GM18499 (cell line): ENCODE measurements around the gene HNMT.

Source experiments
- ATAC-seq: cut with Tn5 transposase; IDR thresholded peaks from one replicate; pipeline ENCODE4 v1.9.1; 2021; ENCODE audit warnings: moderate number of reproducible peaks; ENCODE audit not compliant: insufficient read depth, unreplicated experiment

HNMT gene

GRCh38 chr2:137944714-137945113 lies 19.6 kb upstream of the HNMT start:
- ATAC-seq = no peak

GRCh38 chr2:137945229-137945628 lies 19.0 kb upstream of the HNMT start:
- no peak for ATAC-seq

DNA sequence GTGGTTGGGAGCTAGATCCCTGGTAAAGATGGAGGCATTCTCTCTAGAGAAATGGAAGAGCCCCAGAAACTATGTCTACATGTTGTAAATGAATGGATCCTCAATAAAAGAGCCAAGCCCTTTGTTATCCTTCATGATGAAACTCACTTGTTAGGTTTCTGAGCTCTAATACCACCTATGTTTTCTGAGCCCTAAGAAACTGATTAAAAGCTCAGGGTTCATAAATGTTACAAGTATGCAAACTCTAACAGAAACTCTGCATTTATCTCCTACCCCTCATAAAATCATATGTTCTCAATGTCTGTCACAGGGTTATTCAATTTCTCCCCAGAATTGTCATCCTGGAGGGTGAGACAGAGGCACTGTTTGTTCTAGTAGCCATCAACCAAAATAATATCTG lies 18.0 kb upstream of the HNMT start:
- ATAC-seq = no peak

- ATAC-seq = no peak
Observed at GRCh38 chr2:137947032-137947727, 17.1 kb upstream of the HNMT start.

DNA sequence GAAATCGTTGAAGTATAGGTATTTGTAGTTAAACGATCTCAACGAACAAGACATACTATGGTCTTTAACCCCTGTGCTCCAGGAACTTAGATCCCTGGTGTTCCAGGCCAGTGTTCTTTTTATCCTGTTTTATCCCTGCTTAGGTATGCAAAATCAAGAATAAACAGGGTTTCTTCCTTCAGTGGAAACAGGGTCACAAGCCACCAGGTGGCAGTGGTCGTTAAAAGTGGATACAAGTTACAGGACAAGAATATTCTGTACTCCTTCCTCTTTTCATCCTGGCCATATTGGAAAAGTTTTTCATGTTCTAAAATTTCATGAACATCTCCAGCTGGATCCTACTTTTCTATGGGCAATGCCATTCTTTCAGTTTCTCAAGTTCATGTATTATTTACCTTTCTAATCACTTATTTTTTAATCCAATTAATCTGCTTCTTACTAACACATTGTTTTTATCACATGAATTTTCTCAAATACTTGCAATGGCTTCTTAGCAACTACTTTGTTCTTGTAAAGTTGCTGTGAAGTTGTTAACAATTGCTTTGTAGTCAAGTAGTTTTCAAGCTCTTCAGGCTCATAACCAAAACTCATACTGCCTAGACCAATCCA lies 16.4 kb upstream of the HNMT start:
- ATAC-seq = no peak

DNA sequence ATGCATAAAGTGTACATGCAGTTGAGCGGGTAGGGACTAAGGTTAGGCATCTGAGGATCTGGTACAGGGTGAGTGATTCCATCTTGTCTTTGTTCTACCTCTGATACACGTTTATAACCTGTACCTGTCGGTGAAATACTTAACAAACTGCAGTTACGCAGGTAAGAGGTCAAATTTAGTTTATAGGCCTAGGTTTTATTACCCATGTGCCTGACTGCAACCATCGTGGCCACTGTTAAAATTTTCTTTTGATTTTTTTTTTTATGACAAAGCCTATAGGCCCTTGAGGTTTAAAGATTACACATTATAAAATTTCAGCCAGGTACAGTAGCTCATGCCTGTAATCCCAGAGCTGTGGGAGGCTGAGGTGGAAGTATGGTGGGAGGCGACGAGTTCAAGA lies 15.4 kb upstream of the HNMT start:
- ATAC-seq = no peak

DNA sequence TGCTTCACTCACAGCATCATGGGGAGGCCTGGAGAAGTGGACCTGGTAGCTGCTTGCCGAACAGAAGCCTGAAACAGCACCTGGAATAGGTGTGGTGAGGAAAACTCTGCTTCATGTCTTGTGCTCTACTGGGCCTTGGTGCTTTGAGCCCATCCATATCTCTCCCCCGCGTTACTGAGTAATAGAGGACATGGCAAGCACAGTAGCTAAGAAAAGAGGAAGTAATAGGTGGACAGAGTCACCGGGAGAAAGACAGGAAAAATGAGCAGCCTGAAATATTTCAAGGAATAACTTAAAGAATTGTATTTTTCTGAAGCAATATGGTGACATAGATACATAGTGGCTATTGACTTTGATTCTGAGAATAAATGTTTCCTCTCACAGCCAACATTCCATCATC lies 14.0 kb upstream of the HNMT start:
- no peak for ATAC-seq

GRCh38 chr2:137951586-137951985 lies 12.7 kb upstream of the HNMT start:
- no peak for ATAC-seq

GRCh38 chr2:137952586-137953129 lies 11.6 kb upstream of the HNMT start:
- peak; percentile 54 for ATAC-seq

- ATAC-seq = no peak
Observed at GRCh38 chr2:137955536-137955935, 8.7 kb upstream of the HNMT start.

GRCh38 chr2:137957033-137957432 lies 7.2 kb upstream of the HNMT start:
- ATAC-seq = no peak

GRCh38 chr2:137959166-137959565 lies 5.1 kb upstream of the HNMT start:
- ATAC-seq = no peak

DNA sequence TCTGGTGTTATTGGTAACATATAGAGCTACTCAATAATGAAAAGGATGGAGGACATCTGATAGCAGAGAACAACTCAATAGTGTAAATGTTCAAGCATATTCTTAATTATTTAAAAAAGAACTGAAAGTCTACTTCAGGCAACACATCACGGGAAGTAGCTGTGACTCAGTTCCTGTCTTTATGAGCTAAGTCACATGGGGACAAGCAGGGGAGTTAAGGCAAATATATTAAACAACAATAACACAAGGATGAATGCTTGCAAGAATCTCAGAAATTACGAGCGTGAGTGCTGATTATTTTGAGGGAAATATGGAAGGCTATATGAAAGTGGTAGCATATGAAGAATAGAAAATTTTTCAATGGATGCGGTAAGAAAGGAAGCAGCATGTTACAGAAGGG lies 4.0 kb upstream of the HNMT start:
- ATAC-seq = no peak

DNA sequence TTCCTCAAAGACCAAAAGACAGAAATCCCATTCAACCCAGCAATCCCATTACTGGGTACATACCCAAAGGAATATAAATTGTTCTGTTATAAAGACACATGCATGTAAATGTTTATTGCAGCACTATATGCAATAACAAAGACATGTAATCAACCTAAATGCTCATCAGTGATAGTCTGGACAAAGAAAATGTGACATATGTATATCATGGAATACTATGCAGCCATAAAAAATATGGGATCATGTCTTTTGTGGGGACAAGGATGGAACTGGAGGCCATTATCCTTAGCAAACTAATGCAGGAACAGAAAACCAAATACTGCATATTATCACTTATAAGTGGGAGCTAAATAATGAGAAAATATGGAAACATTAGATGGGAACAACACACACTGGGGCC lies 2.7 kb upstream of the HNMT start:
- no peak for ATAC-seq

DNA sequence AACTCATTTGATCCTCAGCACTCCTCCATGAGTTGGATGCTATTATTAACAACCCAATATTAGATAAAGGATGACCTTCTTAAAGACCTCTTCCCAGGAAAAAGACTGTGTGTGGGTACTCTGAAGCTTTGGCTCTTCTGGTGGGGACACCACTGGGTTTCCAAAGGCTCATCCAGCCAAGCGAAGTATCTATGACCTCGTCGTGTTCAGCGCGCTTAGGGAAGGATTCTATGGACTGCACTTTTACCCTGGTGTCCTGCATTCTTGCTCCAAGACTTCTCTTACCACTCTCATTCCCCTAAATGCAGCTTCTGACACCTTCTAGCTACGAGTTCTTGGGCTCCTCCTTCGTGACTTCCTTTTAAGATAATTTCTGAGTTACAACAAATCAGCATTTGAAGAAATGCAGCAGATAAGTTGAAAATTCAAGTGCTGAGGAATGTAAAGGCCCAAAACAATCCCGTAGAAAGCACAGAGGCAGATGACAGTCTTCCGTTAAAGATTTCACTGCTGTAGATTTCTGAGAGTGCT lies 673 bp upstream of the HNMT start:
- no peak for ATAC-seq

GRCh38 chr2:137964859-137965459 lies 686 bp downstream of the HNMT start:
- no peak for ATAC-seq

DNA sequence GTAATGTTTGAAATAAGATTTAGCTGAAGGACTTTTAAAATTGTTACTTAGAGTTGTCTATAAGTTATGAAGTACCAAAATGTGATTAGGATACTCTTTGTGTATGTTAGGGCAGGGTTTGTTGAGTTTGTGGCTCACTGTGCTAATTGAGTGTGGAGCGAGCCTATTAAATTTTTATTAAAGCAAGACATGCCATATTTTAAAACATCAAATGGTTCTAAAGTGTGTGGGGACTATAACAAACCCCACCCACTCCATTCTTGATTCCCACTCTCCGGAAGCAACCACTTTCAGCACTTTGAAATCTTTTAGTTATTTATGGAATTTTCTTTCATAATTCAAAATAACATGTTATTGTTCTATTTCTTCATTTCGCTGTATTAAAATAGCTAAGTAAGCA lies 1.8 kb downstream of the HNMT start:
- ATAC-seq = no peak

GRCh38 chr2:137967042-137967441 lies 2.8 kb downstream of the HNMT start:
- ATAC-seq = no peak

- ATAC-seq = no peak
Observed at GRCh38 chr2:137968477-137969417, 4.5 kb downstream of the HNMT start.

- ATAC-seq = no peak
Observed at GRCh38 chr2:137969418-137969765, 5.1 kb downstream of the HNMT start.
